ENCODE data around the gene SNX22. TPM values are rescaled to one million over a fixed set of nuclear protein-coding genes. Genes with fewer than 3 reads are reported as not detected.

Gene SNX22
- total RNA-seq, 1 donor from 2014 or later, result 0.78 TPM

DNA sequence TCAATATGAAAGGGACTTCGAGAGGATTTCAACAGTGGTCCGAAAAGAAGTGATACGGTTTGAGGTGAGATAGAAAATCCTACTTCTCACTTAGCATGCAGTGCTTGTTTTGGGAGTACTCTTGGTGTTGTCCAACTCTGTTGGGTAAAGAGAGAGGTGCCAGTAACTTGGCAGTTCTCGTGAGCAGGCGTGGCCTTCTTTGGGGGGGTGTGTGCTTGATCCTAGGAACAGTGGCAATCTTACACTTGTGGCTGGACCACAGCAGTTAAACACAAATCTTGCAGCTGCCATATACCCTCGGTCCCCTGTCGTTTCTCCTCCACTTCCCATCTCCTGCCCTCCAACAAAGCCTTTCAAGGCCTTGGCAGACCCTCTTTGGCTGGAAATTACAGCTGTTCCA is 15.2 kb upstream of the SNX22 start:
- no peaks in the 10 kb centered on the region for H3K9me3 Mint-ChIP-seq
- DNase-seq (ENCODE audit: low spot score in 2 of 2, unreplicated experiment in 2 of 2), result no peak
- no peaks in the 10 kb centered on the region for H3K27me3 Mint-ChIP-seq (ENCODE audit: low read depth)
- peaks cover 23% of the 10 kb centered on the region for H3K36me3 Mint-ChIP-seq
- no peak overlapping the region for H3K27ac Mint-ChIP-seq
- no peaks in the 10 kb centered on the region for H3K4me1 Mint-ChIP-seq
- no peak overlapping the region for H3K4me3 Mint-ChIP-seq
- TF ChIP-seq, protein P1, sequence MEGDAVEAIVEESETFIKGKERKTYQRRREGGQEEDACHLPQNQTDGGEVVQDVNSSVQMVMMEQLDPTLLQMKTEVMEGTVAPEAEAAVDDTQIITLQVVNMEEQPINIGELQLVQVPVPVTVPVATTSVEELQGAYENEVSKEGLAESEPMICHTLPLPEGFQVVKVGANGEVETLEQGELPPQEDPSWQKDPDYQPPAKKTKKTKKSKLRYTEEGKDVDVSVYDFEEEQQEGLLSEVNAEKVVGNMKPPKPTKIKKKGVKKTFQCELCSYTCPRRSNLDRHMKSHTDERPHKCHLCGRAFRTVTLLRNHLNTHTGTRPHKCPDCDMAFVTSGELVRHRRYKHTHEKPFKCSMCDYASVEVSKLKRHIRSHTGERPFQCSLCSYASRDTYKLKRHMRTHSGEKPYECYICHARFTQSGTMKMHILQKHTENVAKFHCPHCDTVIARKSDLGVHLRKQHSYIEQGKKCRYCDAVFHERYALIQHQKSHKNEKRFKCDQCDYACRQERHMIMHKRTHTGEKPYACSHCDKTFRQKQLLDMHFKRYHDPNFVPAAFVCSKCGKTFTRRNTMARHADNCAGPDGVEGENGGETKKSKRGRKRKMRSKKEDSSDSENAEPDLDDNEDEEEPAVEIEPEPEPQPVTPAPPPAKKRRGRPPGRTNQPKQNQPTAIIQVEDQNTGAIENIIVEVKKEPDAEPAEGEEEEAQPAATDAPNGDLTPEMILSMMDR (IDR thresholded peaks at IDR 0.05; ENCODE audit: unreplicated experiment), result no peak

DNA sequence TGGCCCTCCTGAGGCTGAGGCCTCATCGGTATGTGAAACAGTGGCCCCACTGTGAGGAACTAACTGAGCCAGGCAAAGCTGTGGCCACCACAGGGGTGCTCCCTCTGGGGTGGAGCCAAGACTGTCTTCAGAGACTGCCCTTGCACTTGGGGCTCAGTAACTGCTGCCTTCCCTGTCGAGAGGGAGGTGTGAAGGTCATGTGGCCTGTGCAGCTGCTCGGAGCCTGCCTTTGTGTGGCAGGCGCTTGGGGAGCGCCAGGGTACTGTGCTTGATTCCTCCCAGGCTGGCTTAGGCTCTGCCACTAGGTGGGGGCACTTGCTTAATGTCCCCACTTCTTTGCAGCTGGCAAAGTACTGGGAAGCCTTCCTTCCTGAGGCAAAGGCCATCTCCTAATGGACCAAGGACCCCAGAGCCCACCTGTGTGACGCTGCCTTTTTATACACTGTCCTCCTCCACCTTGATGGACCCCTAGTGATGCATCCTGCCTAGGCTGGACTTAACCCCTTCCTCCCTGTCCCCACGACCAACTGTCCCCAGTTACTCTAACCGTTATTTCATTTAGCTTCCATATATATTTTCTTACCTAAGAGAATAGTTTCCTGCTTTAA is 14.2 kb upstream of the SNX22 start:
- DNase-seq (ENCODE audit: low spot score in 2 of 2, unreplicated experiment in 2 of 2), result no peak
- Mint-ChIP-seq H3K9me3 (no peaks in the 10 kb centered on the region), H3K27ac (no peak overlapping the region), H3K4me1 (no peaks in the 10 kb centered on the region), H3K4me3 (no peak overlapping the region), H3K27me3 (ENCODE audit: low read depth) (no peaks in the 10 kb centered on the region), H3K36me3 (peaks cover 21% of the 10 kb centered on the region)
- TF ChIP-seq, protein P1 (IDR thresholded peaks at IDR 0.05; ENCODE audit: unreplicated experiment), result no peak

GRCh38 chr15:64138331-64138941 is 13.1 kb upstream of the SNX22 start:
- no peaks in the 10 kb centered on the region for H3K4me1 Mint-ChIP-seq
- H3K27ac Mint-ChIP-seq, result no peak overlapping the region
- peaks cover 15% of the 10 kb centered on the region for H3K36me3 Mint-ChIP-seq
- H3K27me3 Mint-ChIP-seq (ENCODE audit: low read depth), result no peaks in the 10 kb centered on the region
- H3K9me3 Mint-ChIP-seq, result no peaks in the 10 kb centered on the region
- TF ChIP-seq, protein P1 (IDR thresholded peaks at IDR 0.05; ENCODE audit: unreplicated experiment), result no peak
- no peak for DNase-seq (ENCODE audit: low spot score in 2 of 2, unreplicated experiment in 2 of 2)
- no peak overlapping the region for H3K4me3 Mint-ChIP-seq

GRCh38 chr15:64141798-64142512 is 9.6 kb upstream of the SNX22 start:
- Mint-ChIP-seq H3K36me3 (peaks cover 23% of the 10 kb centered on the region), H3K27ac (no peak overlapping the region), H3K4me3 (no peak overlapping the region), H3K27me3 (ENCODE audit: low read depth) (no peaks in the 10 kb centered on the region), H3K9me3 (no peaks in the 10 kb centered on the region), H3K4me1 (peaks cover 5% of the 10 kb centered on the region)
- DNase-seq (ENCODE audit: low spot score in 2 of 2, unreplicated experiment in 2 of 2), result no peak
- TF ChIP-seq, protein P1 (IDR thresholded peaks at IDR 0.05; ENCODE audit: unreplicated experiment), result no peak

DNA sequence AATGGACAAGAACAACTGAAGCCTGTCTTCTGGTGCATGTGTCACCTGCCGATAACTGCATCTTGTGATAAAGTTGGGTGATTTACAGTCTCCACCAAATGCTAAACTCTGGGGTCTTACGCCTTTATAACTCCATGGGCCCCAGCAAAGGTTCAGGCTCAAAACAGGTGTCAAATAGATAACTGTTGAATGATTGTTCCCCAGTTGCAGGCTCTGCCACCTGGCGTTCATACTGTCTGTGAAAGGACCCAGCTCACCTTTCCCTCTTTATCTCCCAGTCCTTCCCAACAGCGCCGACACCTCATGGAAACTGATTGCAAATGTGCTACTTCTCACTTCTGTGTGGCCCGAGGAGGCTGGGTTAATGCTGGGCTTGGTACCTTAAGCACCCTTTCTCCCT is 8.3 kb upstream of the SNX22 start:
- DNase-seq (ENCODE audit: low spot score in 2 of 2, unreplicated experiment in 2 of 2), result no peak
- Mint-ChIP-seq H3K4me3 (no peak overlapping the region), H3K4me1 (peaks cover 5% of the 10 kb centered on the region), H3K27me3 (ENCODE audit: low read depth) (no peaks in the 10 kb centered on the region), H3K27ac (no peak overlapping the region), H3K36me3 (peaks cover 19% of the 10 kb centered on the region), H3K9me3 (no peaks in the 10 kb centered on the region)
- TF ChIP-seq, protein P1 (IDR thresholded peaks at IDR 0.05; ENCODE audit: unreplicated experiment), result no peak
